NCI-H146 treated with DMSO at 0.1 percent for 48 hours (cell line): ENCODE results near the gene RBBP8NL.

Experiments
- DNase-seq: peaks from one replicate; lab custom pipeline; 2025; ENCODE audit not compliant: unreplicated experiment; lab: John Stamatoyannopoulos, UW

The RBBP8NL gene

DNA sequence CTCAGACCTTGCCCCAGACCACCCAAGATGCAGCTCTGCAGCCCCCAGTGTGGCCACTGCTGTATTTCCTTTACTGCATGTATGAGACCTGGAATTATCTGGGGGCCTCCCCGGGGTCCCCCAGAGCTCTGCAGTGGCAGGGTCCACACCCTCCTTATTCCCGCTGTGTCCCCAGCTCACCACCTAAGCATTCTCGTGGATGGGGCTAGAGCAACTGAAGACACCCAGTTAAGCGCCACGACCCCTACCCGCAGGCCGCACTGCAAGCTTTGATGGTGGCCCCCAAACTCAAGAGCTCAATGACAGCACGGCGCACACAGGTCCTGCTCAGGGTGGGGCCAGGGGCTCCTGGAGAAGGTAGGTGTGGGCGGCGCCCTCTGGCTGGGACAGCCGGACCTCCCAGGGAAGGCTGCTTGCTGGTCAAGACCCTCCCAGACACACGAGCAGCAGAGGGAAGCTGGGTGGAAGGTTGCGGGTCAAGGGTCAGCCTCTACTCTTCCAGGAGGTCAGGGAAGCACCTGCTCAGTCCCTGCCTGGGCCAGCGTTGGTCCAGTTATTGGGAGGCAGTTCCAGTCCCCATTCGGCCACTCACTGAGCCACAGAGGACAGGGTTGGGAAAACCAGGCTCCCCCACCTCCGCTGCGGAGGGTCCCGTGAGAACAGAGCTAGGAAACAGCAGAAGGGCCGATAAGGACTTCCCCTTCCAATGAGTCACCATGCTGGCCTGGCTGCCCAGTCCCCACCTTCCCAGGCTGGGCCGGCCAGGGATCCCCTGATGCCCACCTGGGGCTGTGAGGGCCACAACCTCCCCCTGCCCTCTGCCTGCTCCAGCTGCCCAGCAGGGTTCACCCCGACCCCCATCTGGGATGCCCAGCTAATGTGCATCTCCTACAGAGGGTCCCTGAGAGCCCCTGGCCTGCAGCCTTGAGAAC is 63.2 kb downstream of the RBBP8NL start:
- no peak for DNase-seq

- DNase-seq = no peak
Observed at GRCh38 chr20:62362991-62363919, 64.1 kb downstream of the RBBP8NL start.

DNA sequence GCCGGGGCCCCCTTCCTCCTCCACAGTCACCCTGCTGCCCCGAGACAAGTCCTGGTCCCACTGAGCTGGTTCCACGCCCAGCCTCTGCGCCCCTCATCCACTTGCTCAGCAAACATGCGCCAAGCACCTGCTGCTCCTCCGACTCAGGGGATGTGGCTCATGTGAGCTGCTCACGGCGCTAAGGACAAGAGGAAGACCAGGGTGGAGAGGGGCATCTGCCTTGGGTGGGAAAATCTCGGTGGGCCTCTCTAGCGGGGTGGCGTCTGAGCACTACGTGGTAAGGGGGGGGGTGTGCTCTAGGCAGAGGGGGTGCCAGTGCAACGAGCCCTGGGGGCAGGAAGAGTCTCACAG is 64.8 kb downstream of the RBBP8NL start:
- DNase-seq = no peak

- no peak for DNase-seq
Observed at GRCh38 chr20:62361799-62362589, 65.3 kb downstream of the RBBP8NL start.

- no peak for DNase-seq
Observed at GRCh38 chr20:62360854-62361798, 66.2 kb downstream of the RBBP8NL start.
